HG02870 (cell line): ENCODE measurements around the gene SLC38A4.
"Not testable (repeated sequence)": the region's sequence is repeated elsewhere in the genome, so short reads cannot be mapped to it uniquely, and the experiment has no call there.

Experiments used
- ATAC-seq: cut with Tn5 transposase; IDR thresholded peaks from one replicate; pipeline ENCODE4 v1.9.1; 2021; ENCODE audit warnings: mild to moderate bottlenecking, moderate library complexity; ENCODE audit not compliant: unreplicated experiment

SLC38A4 gene

GRCh38 chr12:46825591-46826414 is at the start of gene SLC38A4:
TSS of gene SLC38A4 (minus strand) at chr12:46825997. CDS start at chr12:46793071, 32,926 bp downstream.
- ATAC-seq = no peak

GRCh38 chr12:46875095-46875494 is 49.3 kb upstream of the SLC38A4 start:
- no peak for ATAC-seq

- no peak for ATAC-seq
These were observed 48.8 kb upstream of the SLC38A4 start for GRCh38 chr12:46874642-46875041.

GRCh38 chr12:46872135-46872534 is 46.3 kb upstream of the SLC38A4 start:
- ATAC-seq = no peak

GRCh38 chr12:46865311-46865710 is 39.5 kb upstream of the SLC38A4 start:
- ATAC-seq = no peak

- ATAC-seq = no peak
These were observed 32.6 kb upstream of the SLC38A4 start for GRCh38 chr12:46858368-46858767.

- no peak for ATAC-seq
These were observed 31.7 kb upstream of the SLC38A4 start for GRCh38 chr12:46857486-46857885.

GRCh38 chr12:46855760-46856159 is 30.0 kb upstream of the SLC38A4 start:
- no peak for ATAC-seq

GRCh38 chr12:46854188-46854587 is 28.4 kb upstream of the SLC38A4 start:
- not testable (repeated sequence) for ATAC-seq

GRCh38 chr12:46848792-46849191 is 23.0 kb upstream of the SLC38A4 start:
- ATAC-seq = not testable (repeated sequence)

- ATAC-seq = no peak
These were observed 21.2 kb upstream of the SLC38A4 start for GRCh38 chr12:46847001-46847400.

GRCh38 chr12:46843811-46844210 is 18.0 kb upstream of the SLC38A4 start:
- ATAC-seq = no peak

GRCh38 chr12:46841891-46842290 is 16.1 kb upstream of the SLC38A4 start:
- no peak for ATAC-seq

- ATAC-seq = no peak
These were observed 14.2 kb upstream of the SLC38A4 start for GRCh38 chr12:46839964-46840363.

GRCh38 chr12:46839232-46839631 is 13.4 kb upstream of the SLC38A4 start:
- no peak for ATAC-seq

- no peak for ATAC-seq
These were observed 10.0 kb upstream of the SLC38A4 start for GRCh38 chr12:46835785-46836184.

GRCh38 chr12:46832130-46832704 is 6.4 kb upstream of the SLC38A4 start:
- no peak for ATAC-seq

GRCh38 chr12:46831335-46832129 is 5.7 kb upstream of the SLC38A4 start:
- no peak for ATAC-seq

- ATAC-seq = no peak
These were observed 5.0 kb upstream of the SLC38A4 start for GRCh38 chr12:46830731-46831334.

GRCh38 chr12:46824709-46825108 is 1.1 kb downstream of the SLC38A4 start:
- no peak for ATAC-seq

GRCh38 chr12:46818642-46819041 is 7.2 kb downstream of the SLC38A4 start:
- ATAC-seq = no peak
